Endothelial cell of hepatic sinusoid (primary cell): Measurements from ENCODE around the gene PTPRD.

Experiments used
- in situ Hi-C: cut with HindIII; loops from 2 replicates; pipeline ENCODE4 v1.10.0; 2017; ENCODE audit warnings: low sequenced_read_pairs

The PTPRD gene

GRCh38 chr9:8890695-8891094 lies 1722.1 kb downstream of the PTPRD start:
- in situ Hi-C loops: no loop called here

GRCh38 chr9:8889100-8889499 lies 1723.7 kb downstream of the PTPRD start:
- in situ Hi-C loops: no loop called here

DNA sequence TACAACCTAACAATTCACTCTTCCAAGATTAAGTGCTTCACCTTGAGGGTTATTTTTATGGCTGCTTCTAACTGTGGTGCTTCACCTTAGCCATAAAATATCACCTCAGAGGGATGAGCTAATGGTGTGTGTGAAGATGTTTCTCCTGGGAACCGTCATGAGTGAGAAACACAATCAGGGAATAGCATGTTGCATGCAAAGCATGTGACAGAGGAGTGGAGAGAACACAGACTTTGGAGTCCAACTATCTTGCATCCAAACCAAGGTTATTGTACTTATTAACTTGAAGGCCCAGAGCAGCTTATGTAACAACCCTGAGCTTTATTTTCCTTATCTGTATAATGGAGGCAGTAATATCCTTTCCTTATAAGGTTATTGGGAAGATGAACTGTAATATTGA lies 1724.2 kb downstream of the PTPRD start:
- in situ Hi-C loops: no loop called here

- in situ Hi-C loops: no loop called here
Measured at GRCh38 chr9:8887369-8887768, 1725.4 kb downstream of the PTPRD start.

- in situ Hi-C loops: no loop called here
Measured at GRCh38 chr9:8883321-8883720, 1729.5 kb downstream of the PTPRD start.

GRCh38 chr9:8880060-8880459 lies 1732.7 kb downstream of the PTPRD start:
- in situ Hi-C loops: no loop called here

DNA sequence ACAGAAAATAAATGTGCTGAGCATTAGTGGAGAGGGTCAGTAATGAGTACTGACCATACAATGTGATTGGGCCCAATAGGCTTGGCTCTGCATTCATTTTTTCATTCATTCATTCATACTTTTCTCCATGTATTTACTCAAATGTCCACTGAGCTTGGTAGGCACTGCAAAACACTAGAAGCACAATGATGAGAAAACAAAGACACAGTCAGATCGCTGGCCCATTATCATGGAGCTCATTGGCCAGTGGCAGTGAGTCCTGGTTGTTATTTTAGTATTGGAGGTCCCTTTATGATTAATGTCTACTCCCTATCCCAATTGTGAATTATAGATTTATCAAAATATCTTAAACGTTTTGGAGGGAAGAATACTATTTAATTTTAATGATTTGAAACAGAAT lies 1733.5 kb downstream of the PTPRD start:
- in situ Hi-C loops: no loop called here

- in situ Hi-C loops: no loop called here
Measured at GRCh38 chr9:8877753-8878494, 1734.9 kb downstream of the PTPRD start.

- in situ Hi-C loops: no loop called here
Measured at GRCh38 chr9:8876303-8876702, 1736.5 kb downstream of the PTPRD start.

DNA sequence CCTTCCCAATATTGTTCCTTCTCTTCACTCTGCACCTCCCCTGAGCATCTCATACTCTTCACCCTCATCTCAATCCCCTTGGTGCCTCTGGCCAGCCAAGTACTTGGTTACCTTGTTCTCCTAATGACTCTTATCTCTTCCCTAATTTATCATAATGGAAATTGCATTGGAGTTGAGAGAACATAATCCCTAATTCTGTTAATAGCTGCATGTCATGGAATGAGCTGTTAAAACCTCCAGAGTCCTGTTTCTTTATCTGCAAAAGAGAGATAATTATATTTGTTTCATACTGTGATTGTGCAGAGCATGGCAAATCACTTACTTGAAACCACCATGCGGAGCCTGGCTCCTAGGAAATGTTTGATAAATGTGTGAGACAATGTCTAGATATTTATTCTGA lies 1738.3 kb downstream of the PTPRD start:
- in situ Hi-C loops: no loop called here

DNA sequence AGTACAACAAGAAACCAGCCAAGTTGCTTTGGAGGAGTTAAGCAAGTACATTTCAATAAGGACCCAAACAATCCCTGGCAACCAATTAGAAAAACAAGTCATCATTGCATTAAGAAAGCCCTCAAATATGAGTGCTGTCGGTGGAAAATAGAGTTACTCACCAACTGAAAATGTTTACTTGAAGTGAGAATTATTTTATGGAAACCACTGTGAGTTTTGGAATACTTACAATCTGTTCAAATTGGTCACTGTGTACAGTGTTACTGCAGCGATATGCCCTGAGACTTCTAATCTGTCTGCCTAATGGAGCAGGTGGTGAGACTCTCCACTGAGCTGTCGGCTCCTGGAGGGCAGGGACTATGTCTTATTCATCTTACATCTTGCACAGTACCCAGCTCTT lies 1740.0 kb downstream of the PTPRD start:
- in situ Hi-C loops: no loop called here

GRCh38 chr9:8871796-8872445 lies 1740.9 kb downstream of the PTPRD start:
- in situ Hi-C loops: no loop called here

DNA sequence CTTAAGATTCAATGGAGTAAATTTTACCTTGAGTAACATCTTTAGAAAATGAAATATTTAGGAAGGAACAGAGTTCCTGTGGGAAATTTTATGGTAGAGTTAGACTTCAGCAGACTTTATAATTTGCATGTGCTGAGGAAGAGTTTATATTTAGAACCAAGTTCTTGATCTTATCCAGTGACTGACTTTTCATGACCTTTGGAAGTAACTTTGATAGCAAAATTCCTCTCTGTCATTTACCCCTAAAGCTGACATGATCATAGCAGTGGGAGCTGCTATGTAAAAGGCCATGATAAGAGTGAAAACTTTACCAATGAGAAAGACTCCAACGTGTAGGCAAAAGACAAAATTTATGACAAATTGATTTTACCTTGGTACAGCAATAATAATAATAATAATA lies 1741.4 kb downstream of the PTPRD start:
- in situ Hi-C loops: no loop called here

- in situ Hi-C loops: no loop called here
Measured at GRCh38 chr9:8869812-8870211, 1743.0 kb downstream of the PTPRD start.

DNA sequence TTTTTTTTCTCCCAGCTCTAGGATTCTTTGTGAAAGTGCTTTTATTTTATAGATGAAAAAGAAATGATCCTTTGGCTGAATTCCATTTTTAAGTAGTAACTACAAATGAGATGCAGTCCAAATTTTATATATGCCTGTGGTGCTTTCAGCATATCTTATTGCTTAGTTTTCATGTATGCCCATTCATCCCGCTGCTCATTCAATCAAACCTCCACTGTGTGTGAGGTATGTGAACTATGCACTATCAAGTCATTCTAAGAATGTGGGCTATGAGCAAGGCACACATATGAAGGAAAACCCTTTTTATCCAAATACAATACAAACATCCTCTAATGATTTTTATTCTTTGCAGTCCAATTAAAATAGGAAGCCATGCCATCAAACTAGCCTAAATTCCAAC lies 1744.2 kb downstream of the PTPRD start:
- in situ Hi-C loops: no loop called here

DNA sequence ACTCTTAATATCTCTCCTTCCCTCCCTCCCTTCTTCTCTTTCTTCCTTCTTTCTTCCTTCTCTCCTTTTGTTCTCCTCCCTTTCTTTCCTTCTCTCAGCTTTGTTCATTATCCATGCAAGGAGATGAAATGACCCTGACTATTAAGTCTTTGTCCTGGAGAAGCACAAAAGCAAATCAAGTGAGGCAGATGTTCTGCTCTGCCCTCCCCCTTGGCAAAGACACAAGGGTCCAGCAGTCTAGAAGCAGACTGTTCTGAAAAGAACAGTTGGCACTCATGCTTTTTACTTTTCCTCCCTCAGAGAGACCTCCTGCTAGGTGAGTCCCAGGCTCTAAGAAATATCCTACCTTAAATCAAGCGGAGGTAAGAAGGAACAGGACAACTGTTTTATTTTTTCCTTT lies 1745.7 kb downstream of the PTPRD start:
- in situ Hi-C loops: no loop called here

- in situ Hi-C loops: no loop called here
Measured at GRCh38 chr9:8864545-8864896, 1748.3 kb downstream of the PTPRD start.

DNA sequence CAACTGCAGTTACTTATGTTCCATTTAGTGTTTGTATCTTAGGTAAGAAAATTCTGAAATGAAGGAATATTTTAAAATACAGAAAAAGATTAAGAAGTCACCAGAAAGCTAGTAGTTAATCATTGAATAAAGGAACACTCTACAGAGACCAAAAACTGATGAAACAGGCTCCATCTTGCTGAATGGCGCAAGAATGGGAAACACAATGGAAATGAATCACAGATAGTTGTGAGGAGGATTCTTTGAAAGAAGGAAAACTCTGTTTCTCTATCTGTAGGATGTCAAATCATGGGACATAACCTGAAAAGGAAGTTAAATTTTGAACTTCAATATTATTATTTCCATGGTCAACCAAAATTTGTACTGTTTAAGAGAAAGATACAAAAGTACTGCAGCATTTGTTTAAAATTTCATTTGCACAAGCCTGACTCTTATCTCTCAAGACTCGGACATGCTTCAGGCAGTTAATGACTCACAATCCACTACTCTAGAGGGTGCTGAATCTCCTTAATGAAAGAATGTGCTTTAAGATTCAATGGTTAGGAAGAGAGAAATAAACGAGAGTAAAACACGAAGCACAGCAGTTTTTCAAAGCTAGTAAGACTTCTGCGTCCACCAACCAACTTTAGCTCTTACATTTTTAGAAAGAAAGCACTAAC lies 1748.8 kb downstream of the PTPRD start:
- in situ Hi-C loops: no loop called here

DNA sequence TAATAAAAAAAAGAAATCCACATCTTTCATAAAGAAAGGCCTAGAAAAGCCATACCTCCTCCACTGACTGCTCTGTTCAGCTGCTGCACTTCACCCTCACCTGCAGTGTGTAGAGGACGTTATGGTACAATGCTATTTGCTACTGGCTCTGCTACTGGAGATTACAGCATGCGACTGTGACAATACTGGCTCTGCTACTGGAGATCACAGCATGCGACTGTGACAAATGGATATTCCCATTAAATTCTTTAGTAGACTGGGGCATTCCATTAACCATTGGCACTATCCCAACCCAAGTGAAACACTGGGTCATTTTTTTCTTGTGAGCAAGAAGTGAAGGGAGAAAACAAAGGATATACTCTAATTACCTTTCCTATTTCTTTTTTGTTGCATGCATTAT lies 1749.7 kb downstream of the PTPRD start:
- in situ Hi-C loops: no loop called here

DNA sequence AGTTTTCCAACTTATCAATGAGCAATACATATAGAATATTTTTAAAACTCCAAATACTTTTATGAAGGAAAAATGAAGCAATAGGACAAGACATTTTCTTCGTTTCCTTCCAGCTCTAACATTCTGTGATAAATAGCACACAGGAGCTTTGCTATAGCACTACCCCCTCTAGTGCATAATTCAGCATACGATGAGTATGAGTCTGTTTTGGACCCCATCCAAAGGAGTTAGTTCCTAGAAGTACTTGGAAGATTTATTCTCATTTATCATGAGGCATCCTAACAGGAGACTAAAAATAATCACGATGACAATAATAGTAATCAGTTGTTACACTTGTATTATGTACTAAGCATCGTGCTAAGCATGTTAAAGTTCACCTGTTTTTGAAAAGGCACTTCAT lies 1751.9 kb downstream of the PTPRD start:
- in situ Hi-C loops: no loop called here

DNA sequence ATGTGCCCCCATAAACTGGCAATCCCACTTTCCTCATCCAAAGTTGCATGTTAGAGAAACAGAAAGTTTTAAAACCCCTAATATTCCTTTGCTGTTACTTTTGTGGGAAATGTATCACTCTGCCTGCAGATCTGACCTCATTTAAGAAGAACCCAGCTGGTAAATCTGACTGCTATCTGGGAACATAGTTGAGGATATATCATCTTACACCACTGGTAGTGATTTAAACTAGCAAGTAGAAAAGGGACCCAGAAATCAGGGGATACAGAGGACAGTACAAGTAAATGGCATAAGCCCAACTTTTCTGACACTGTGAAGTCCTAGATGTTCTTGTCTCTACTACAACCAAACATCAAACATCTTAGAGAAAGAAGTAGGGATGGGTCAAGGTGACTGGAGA lies 1752.7 kb downstream of the PTPRD start:
- in situ Hi-C loops: no loop called here

DNA sequence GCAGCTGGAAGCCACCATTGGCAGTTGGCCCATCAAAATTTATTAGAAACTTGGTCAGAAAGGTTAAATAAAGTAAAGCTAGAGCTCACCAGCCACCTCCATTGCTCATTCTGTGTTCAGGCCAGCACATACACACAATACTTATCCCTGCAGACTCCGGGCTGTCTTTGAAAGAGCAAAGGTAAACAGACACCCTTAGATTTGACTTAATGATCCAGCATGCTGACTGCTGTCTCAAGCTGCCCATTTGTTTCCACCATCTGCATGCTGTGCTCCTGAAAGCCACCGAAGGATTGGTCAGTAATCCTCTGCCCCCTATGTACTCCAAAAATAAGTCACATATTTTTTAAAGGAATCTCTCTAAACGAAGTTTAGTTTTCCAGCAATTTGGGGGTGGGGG lies 1753.4 kb downstream of the PTPRD start:
- in situ Hi-C loops: no loop called here
